Mammary epithelial cell (primary cell): ENCODE data around the gene EFCAB6.

ENCODE experiments used
- CTCF ChIP-seq, 2 donors: IDR thresholded peaks in 1 of 2; conservative IDR thresholded peaks in 1 of 2; 2 replicates each; pipeline ENCODE4 v1.5.1; 2011 to 2012; ENCODE audit warnings: inconsistent platforms in 2 of 2, low read length in 2 of 2, mild to moderate bottlenecking in 2 of 2, control low read depth in 1 of 2, low read depth in 1 of 2; ENCODE audit not compliant: insufficient read depth in 1 of 2; ENCODE audit errors: extremely low read depth in 1 of 2
- EZH2 ChIP-seq: IDR thresholded peaks from 2 replicates; pipeline ENCODE4 v1.6.1; 2012; ENCODE audit warnings: low read length, inconsistent platforms, borderline replicate concordance

DNA sequence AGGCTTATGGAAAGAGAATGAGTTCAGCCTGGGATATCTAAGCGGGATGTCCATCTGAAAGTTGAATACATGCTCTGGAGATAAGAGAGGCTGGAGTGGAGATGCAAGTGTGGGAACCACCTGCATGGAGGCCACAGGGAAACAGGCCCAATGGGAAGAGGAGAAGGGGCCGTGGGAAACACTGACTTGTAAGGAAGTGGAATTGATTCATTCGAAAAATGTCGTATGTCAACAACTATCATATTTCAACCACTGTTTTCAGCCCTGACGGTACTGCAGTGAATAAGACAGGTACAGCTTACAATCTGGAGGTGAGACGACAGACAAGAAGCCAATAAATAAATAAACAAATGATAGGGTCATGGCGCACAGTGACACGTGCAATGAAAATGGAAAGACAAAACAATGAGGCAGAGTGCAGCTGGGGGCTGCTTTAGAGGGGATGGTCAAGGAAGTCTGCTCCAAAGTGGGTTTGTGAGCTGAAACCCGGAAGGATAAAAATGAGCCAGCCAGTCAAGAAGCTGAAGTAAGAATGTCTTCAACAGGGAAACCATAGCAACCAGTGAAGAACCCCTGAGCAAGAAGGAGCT is 35.9 kb downstream of the EFCAB6 start:
- TF ChIP-seq CTCF (conservative IDR thresholded peaks at IDR 0.05 in 1 of 2, IDR thresholded peaks at IDR 0.05 in 1 of 2; ENCODE audit: extremely low read depth in 1 of 2, insufficient read depth in 1 of 2, low read depth in 1 of 2, low read length in 2 of 2) (no peak), EZH2 (no peak)
